HepG2 (cell line): ENCODE measurements around the gene CPLANE2. TPM values are rescaled to one million over a fixed set of nuclear protein-coding genes. Genes with fewer than 3 reads are reported as not detected.

Experiments used
- ATAC-seq: fragments of 200-7000 bp; cut with Tn5 transposase; 3 replicates; pipeline ENCODE4 v1.9.1; 2020; ENCODE audit warnings: mild to moderate bottlenecking, moderate library complexity
- BruUV-seq: library from RNA; stranded (reverse); fragments of 400-500 nt; replicated peaks from 2 replicates; lab custom pipeline; 2021; lab: Mats Ljungman, UMichigan
- CTCF ChIA-PET: fragments of 300-600 bp; formaldehyde crosslinking; extraction: SDS; loops from one replicate; lab custom pipeline; 2021; ENCODE audit warnings: low total read pairs, inconsistent platforms, low intra/inter-chr PET ratio; lab: Yijun Ruan, JAX
- POLR2A ChIA-PET: fragments of 350-600 bp; sonication (Branson Sonifier 250); formaldehyde crosslinking; loops from one replicate; lab custom pipeline; 2020; ENCODE audit warnings: antibody characterized with exemption, inconsistent platforms; lab: Yijun Ruan, JAX
- DNase-seq: peaks from one replicate; pipeline ENCODE4 v3.0.0-alpha.2; 2015; ENCODE audit warnings: low spot score
- FAIRE-seq: peaks from 3 replicates; lab custom pipeline; 2011; peaks lifted over from hg19 to GRCh38; lab: Jason Lieb, UNC
- H2AFZ ChIP-seq: one replicate; pipeline ENCODE4 v1.6.1; 2011; ENCODE audit warnings: low read length, inconsistent platforms
- H3K27ac ChIP-seq: fragments of 300-600 bp; 3 replicates; pipeline ENCODE4 v1.8.0; 2011; ENCODE audit warnings: mixed run types, mild to moderate bottlenecking, mixed read lengths, low read length, inconsistent platforms; ENCODE audit not compliant: insufficient read depth; ENCODE audit errors: extremely low read length
- H3K27me3 ChIP-seq, 2 experiments: fragments of 200-600 bp in 1 of 2; 2 replicates in 1 of 2; 3 replicates in 1 of 2; pipeline versions ENCODE4 v1.6.0 to v1.8.0; 2011; ENCODE audit warnings: low read length in 2 of 2, mild to moderate bottlenecking in 2 of 2, moderate library complexity in 2 of 2, inconsistent platforms in 1 of 2; ENCODE audit not compliant: insufficient read depth in 2 of 2, control insufficient read depth in 1 of 2
- H3K36me3 ChIP-seq, 2 experiments: fragments of 200-600 bp in 1 of 2; replicated peaks in 1 of 2; 2 replicates in 1 of 2; 3 replicates in 1 of 2; pipeline versions ENCODE4 v1.5.1 to v1.8.0; 2011; ENCODE audit warnings: low read length in 2 of 2, inconsistent platforms in 1 of 2; ENCODE audit not compliant: insufficient read depth in 2 of 2, control insufficient read depth in 1 of 2
- H3K4me1 ChIP-seq: 2 replicates; pipeline ENCODE4 v1.5.1; 2012; ENCODE audit warnings: low read length, inconsistent platforms; ENCODE audit not compliant: insufficient read depth
- H3K4me2 ChIP-seq: 2 replicates; pipeline ENCODE4 v1.6.0; 2011; ENCODE audit warnings: low read depth, low read length, inconsistent platforms
- H3K4me3 ChIP-seq, 3 experiments: fragments of 200-600 bp in 1 of 3; sonication (generic), shearing (Covaris generic) in 1 of 3; replicated peaks in 1 of 3; 2 replicates each; pipeline ENCODE4 v1.5.1; 2011 to 2016; ENCODE audit warnings: low read length in 3 of 3, inconsistent platforms in 2 of 3, low read depth in 2 of 3, mild to moderate bottlenecking in 2 of 3, control low read depth in 1 of 3, mixed read lengths in 1 of 3; ENCODE audit not compliant: insufficient read depth in 1 of 3
- H3K79me2 ChIP-seq: one replicate; pipeline ENCODE4 v1.6.1; 2011; ENCODE audit warnings: low read length, inconsistent platforms; ENCODE audit not compliant: insufficient read depth
- H3K9ac ChIP-seq: 2 replicates; pipeline ENCODE4 v1.6.0; 2011; ENCODE audit warnings: mild to moderate bottlenecking, low read depth, low read length, inconsistent platforms; ENCODE audit not compliant: insufficient read depth
- H3K9me3 ChIP-seq: 2 replicates; pipeline ENCODE4 v1.5.1; 2012; ENCODE audit warnings: mild to moderate bottlenecking, low read length
- H4K20me1 ChIP-seq: 2 replicates; pipeline ENCODE4 v1.6.0; 2011; ENCODE audit warnings: inconsistent platforms, mild to moderate bottlenecking, low read length, moderate library complexity; ENCODE audit not compliant: insufficient read depth
- AHR ChIP-seq: IDR thresholded peaks from 2 replicates; pipeline ENCODE4 v1.6.1; 2018; ENCODE audit warnings: missing genetic modification reagents, missing compliant biosample characterization
- GLI4 ChIP-seq: sonication (generic); formaldehyde crosslinking; IDR thresholded peaks from 2 replicates; pipeline ENCODE4 v1.5.1; 2020; ENCODE audit warnings: missing genetic modification reagents, mild to moderate bottlenecking, moderate library complexity, borderline replicate concordance
- RARG ChIP-seq: sonication (generic); formaldehyde crosslinking; IDR thresholded peaks from 2 replicates; pipeline ENCODE4 v1.4.0; 2020; ENCODE audit warnings: low read depth, mild to moderate bottlenecking, missing genetic modification reagents
- ZBTB42 ChIP-seq: sonication (generic); formaldehyde crosslinking; IDR thresholded peaks from 2 replicates; pipeline ENCODE4 v1.5.0; 2020; ENCODE audit warnings: mild to moderate bottlenecking, missing genetic modification reagents
- ZNF143 ChIP-seq: sonication (generic); formaldehyde crosslinking; IDR thresholded peaks from 2 replicates; pipeline ENCODE4 v1.4.0; 2020; ENCODE audit warnings: missing genetic modification reagents
- ZNF232 ChIP-seq: sonication (generic); formaldehyde crosslinking; IDR thresholded peaks from 2 replicates; pipeline ENCODE4 v1.4.0; 2020; ENCODE audit warnings: missing genetic modification reagents, borderline replicate concordance
- ZNF468 ChIP-seq: sonication (generic); formaldehyde crosslinking; IDR thresholded peaks from 2 replicates; pipeline ENCODE4 v1.8.0; 2022; ENCODE audit warnings: mild to moderate bottlenecking, moderate library complexity, missing genetic modification reagents
- ZNF773 ChIP-seq: sonication (generic); formaldehyde crosslinking; IDR thresholded peaks from 2 replicates; pipeline ENCODE4 v1.4.0; 2020; ENCODE audit warnings: missing genetic modification reagents, borderline replicate concordance
- WGBS: methylation state at CpG from one replicate; pipeline ENCODE4 v1.1.6; 2017; ENCODE audit warnings: low lambda C conversion rate; 5-methylcytosine and 5-hydroxymethylcytosine counted together
- in situ Hi-C: cut with HindIII; loops from 2 replicates; pipeline ENCODE4 v1.10.0; 2017; ENCODE audit warnings: low pct_unique_long_range_greater_than_20kb; ENCODE audit not compliant: extremely low pct_ligation_motif_present
- intact Hi-C: fragments of 100-400 bp; cut with micrococcal nuclease; formaldehyde crosslinking; loops from one replicate; pipeline ENCODE4 v1.10.0; 2022; ENCODE audit not compliant: unreplicated experiment
- polyA plus RNA-seq, 8 experiments: library from polyadenylated mRNA; depleted of rRNA in 3 of 8; stranded (reverse) in 7 of 8; unstranded in 1 of 8; fragments of >200 nt; fragmentation: Illumina TruSeq in 4 of 8; extraction: Trizol in 4 of 8; gene quantifications; 2 replicates each; pipeline versions ENCODE4 v1.2.1 to v1.2.3, GENCODE V29; 2011 to 2016; ENCODE audit warnings: low read depth in 4 of 8, missing spikeins in 1 of 8, mixed read lengths in 1 of 8; ENCODE audit not compliant: insufficient read depth in 1 of 8
- total RNA-seq, 5 experiments: library from RNA; depleted of rRNA; stranded (reverse); fragments of >200 nt; fragmentation: Illumina TruSeq; extraction: Trizol; gene quantifications; 2 replicates each; pipeline ENCODE4 v1.2.3, GENCODE V29; 2016; ENCODE audit warnings: low read depth in 1 of 5
- TF ChIP-seq, protein P1 (sequence below): sonication (generic); formaldehyde crosslinking; IDR thresholded peaks from 2 replicates; pipeline ENCODE4 v1.4.0; 2020; ENCODE audit warnings: missing genetic modification reagents
- TF ChIP-seq, protein P2 (sequence below): sonication (generic); formaldehyde crosslinking; IDR thresholded peaks from 2 replicates; pipeline ENCODE4 v1.4.0; 2020; ENCODE audit warnings: missing genetic modification reagents, borderline replicate concordance
- TF ChIP-seq, protein P3 (sequence below): IDR thresholded peaks from 2 replicates; pipeline ENCODE4 v1.6.1; 2016; ENCODE audit warnings: low read depth

Gene CPLANE2
- total and polyA plus RNA-seq, 2 of the 13 experiments (the other 11 are each of a cell fraction or from before 2014, with no cell fraction given), result 0.29 to 1.6 TPM

DNA sequence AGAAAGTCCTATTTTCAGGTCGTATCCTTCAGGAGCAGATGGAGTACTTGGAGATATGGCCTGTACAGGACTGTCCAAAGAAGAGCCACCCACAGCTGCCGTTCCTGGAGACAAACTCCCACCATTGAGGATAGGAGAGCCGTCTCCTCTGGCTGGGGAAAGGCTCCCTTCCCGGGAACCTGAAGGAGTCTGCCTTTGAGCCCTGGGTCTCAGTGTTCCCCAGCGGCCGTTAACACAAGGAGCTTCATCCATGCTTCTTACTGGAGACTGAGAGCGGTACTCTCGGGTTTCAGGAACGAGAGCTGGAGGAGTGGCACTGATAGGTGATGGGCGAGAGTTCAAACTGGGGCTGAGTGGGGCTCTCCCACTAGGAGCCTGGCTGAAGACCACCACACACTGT lies 14.4 kb upstream of the CPLANE2 start:
- Histone ChIP-seq H3K4me1 (peaks cover 6% of the 10 kb centered on the region; the same call in 1 of the 2 replicates), H3K4me3 (no peak overlapping the region), H3K9ac (no peak overlapping the region), H3K27me3 (no peaks in the 10 kb centered on the region), H3K79me2 (no peaks in the 10 kb centered on the region), H2AFZ (no peak overlapping the region), H4K20me1 (no peaks in the 10 kb centered on the region), H3K27ac (no peak overlapping the region), H3K9me3 (no peaks in the 10 kb centered on the region), H3K36me3 (peaks cover 14 to 70% of the 10 kb centered on the region in 2 experiments), H3K4me2 (no peak overlapping the region)
- TF ChIP-seq RARG (CRISPR knock-in tag) (no peak), GLI4 (CRISPR knock-in tag) (no peak), ZNF232 (CRISPR knock-in tag) (no peak), ZNF773 (no peak), ZNF143 (CRISPR knock-in tag) (no peak), AHR (CRISPR knock-in tag) (no peak), ZBTB42 (CRISPR knock-in tag) (no peak), ZNF468 (no peak)
- TF ChIP-seq, protein P1, sequence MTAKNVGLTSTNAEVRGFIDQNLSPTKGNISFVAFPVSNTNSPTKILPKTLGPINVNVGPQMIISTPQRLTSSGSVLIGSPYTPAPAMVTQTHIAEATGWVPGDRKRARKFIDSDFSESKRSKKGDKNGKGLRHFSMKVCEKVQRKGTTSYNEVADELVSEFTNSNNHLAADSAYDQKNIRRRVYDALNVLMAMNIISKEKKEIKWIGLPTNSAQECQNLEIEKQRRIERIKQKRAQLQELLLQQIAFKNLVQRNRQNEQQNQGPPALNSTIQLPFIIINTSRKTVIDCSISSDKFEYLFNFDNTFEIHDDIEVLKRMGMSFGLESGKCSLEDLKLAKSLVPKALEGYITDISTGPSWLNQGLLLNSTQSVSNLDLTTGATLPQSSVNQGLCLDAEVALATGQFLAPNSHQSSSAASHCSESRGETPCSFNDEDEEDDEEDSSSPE (CRISPR knock-in tag), result no peak
- TF ChIP-seq, protein P2, sequence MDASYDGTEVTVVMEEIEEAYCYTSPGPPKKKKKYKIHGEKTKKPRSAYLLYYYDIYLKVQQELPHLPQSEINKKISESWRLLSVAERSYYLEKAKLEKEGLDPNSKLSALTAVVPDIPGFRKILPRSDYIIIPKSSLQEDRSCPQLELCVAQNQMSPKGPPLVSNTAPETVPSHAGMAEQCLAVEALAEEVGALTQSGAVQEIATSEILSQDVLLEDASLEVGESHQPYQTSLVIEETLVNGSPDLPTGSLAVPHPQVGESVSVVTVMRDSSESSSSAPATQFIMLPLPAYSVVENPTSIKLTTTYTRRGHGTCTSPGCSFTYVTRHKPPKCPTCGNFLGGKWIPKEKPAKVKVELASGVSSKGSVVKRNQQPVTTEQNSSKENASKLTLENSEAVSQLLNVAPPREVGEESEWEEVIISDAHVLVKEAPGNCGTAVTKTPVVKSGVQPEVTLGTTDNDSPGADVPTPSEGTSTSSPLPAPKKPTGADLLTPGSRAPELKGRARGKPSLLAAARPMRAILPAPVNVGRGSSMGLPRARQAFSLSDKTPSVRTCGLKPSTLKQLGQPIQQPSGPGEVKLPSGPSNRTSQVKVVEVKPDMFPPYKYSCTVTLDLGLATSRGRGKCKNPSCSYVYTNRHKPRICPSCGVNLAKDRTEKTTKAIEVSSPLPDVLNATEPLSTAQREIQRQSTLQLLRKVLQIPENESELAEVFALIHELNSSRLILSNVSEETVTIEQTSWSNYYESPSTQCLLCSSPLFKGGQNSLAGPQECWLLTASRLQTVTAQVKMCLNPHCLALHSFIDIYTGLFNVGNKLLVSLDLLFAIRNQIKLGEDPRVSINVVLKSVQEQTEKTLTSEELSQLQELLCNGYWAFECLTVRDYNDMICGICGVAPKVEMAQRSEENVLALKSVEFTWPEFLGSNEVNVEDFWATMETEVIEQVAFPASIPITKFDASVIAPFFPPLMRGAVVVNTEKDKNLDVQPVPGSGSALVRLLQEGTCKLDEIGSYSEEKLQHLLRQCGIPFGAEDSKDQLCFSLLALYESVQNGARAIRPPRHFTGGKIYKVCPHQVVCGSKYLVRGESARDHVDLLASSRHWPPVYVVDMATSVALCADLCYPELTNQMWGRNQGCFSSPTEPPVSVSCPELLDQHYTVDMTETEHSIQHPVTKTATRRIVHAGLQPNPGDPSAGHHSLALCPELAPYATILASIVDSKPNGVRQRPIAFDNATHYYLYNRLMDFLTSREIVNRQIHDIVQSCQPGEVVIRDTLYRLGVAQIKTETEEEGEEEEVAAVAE (CRISPR knock-in tag), result no peak
- TF ChIP-seq, protein P3, sequence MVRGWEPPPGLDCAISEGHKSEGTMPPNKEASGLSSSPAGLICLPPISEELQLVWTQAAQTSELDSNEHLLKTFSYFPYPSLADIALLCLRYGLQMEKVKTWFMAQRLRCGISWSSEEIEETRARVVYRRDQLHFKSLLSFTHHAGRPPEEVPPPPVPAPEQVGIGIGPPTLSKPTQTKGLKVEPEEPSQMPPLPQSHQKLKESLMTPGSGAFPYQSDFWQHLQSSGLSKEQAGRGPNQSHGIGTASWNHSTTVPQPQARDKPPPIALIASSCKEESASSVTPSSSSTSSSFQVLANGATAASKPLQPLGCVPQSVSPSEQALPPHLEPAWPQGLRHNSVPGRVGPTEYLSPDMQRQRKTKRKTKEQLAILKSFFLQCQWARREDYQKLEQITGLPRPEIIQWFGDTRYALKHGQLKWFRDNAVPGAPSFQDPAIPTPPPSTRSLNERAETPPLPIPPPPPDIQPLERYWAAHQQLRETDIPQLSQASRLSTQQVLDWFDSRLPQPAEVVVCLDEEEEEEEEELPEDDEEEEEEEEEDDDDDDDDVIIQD, result no peak
- BruUV-seq, result no TSS peak
- ATAC-seq (no peak), DNase-seq (no peak), FAIRE-seq (no peak)
- POLR2A ChIA-PET, result no interaction called here
- WGBS, result 93% methylated on average over 9 of the region's 10 CpGs
- intact Hi-C loops (no loop called here), in situ Hi-C loops (no loop called here)
- CTCF ChIA-PET, result no interaction called here
